GM19099 (cell line): ENCODE data around the gene CBLIF.

Source experiments
- POLR2A ChIP-seq: IDR thresholded peaks from 3 replicates; pipeline ENCODE4 v1.6.1; 2011; ENCODE audit warnings: low read depth; ENCODE audit not compliant: insufficient read length; ENCODE audit errors: extremely low read depth

CBLIF gene

GRCh38 chr11:59782080-59782479 lies 63.2 kb downstream of the CBLIF start:
- no peak for TF ChIP-seq POLR2A

- TF ChIP-seq POLR2A, result no peak
These were observed 65.8 kb downstream of the CBLIF start for GRCh38 chr11:59779487-59779886.
